HCT116 (cell line): ENCODE data around the gene IGSF3.

Source experiments
- CTCF ChIP-seq, 3 experiments: fragments of 200-600 bp in 1 of 3; sonication (generic) in 1 of 3; IDR thresholded peaks in 2 of 3; conservative IDR thresholded peaks in 1 of 3; 2 replicates each; pipeline ENCODE4 v1.5.1; 2012 to 2017; ENCODE audit warnings: low read depth in 2 of 3, low read length in 2 of 3, antibody characterized with exemption in 1 of 3, borderline replicate concordance in 1 of 3, control low read depth in 1 of 3, mild to moderate bottlenecking in 1 of 3, mixed read lengths in 1 of 3, mixed run types in 1 of 3, moderate library complexity in 1 of 3; ENCODE audit not compliant: insufficient read depth in 1 of 3
- POLR2A ChIP-seq: IDR thresholded peaks from 2 replicates; pipeline ENCODE4 v1.7.0; 2011; ENCODE audit warnings: borderline replicate concordance; ENCODE audit not compliant: insufficient read depth, insufficient read length; ENCODE audit errors: extremely low read depth
- RAD21 ChIP-seq: IDR thresholded peaks from 2 replicates; pipeline ENCODE4 v1.6.1; 2012; ENCODE audit warnings: low read depth, mild to moderate bottlenecking
- SRF ChIP-seq: IDR thresholded peaks from 2 replicates; pipeline ENCODE4 v1.6.1; 2012; ENCODE audit warnings: low read depth
- TF ChIP-seq, protein P1 (sequence below): IDR thresholded peaks from 2 replicates; pipeline ENCODE4 v1.6.1; 2012

DNA sequence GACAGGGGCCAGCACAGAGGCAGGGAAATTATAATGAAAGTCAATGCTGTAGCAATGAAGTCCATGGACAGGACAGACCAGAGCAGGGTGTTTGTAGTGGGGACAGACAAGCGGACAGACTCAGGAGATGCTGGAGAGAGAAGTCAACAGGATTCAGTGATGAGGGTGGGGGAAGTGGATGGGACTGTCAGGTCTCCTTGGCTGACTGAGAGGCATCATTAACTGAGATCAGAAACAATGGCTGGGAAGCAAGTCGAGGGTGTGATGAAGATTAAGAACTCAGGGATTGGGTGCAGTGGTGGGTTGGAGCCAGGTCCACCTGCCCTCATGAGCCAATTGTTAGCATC, 122.2 kb downstream of the IGSF3 start:
- TF ChIP-seq RAD21 (no peak), CTCF (IDR thresholded peaks at IDR 0.05 in 2 of 3, conservative IDR thresholded peaks at IDR 0.05 in 1 of 3; ENCODE audit: borderline replicate concordance in 1 of 3, insufficient read depth in 1 of 3, low read depth in 2 of 3, low read length in 2 of 3) (no peak), POLR2A (no peak), SRF (no peak)
- TF ChIP-seq, protein P1, sequence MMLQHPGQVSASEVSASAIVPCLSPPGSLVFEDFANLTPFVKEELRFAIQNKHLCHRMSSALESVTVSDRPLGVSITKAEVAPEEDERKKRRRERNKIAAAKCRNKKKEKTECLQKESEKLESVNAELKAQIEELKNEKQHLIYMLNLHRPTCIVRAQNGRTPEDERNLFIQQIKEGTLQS = no peak
